Suprapubic skin (tissue), 4 donors: Measurements from ENCODE around the gene HS3ST3B1. TPM values are rescaled to one million over a fixed set of nuclear protein-coding genes. Genes with fewer than 3 reads are reported as not detected.

ENCODE experiments used
- DNase-seq, 2 donors: peaks; one replicate each; pipeline ENCODE4 v3.0.0-alpha.2; 2019; ENCODE audit warnings: low spot score in 2 of 2
- H3K27ac ChIP-seq: fragments of 200-600 bp; sonication (generic); one replicate; pipeline ENCODE4 v1.5.1; 2019
- H3K27me3 ChIP-seq: fragments of 200-600 bp; sonication (generic); one replicate; pipeline ENCODE4 v1.5.1; 2019
- H3K36me3 ChIP-seq: fragments of 200-600 bp; sonication (generic); one replicate; pipeline ENCODE4 v1.5.1; 2019
- H3K4me1 ChIP-seq: fragments of 200-600 bp; sonication (generic); one replicate; pipeline ENCODE4 v1.5.1; 2019
- H3K4me3 ChIP-seq: fragments of 200-600 bp; sonication (generic); one replicate; pipeline ENCODE4 v1.5.1; 2019; ENCODE audit warnings: mild to moderate bottlenecking
- H3K9me3 ChIP-seq: fragments of 200-600 bp; sonication (generic); one replicate; pipeline ENCODE4 v1.5.1; 2019
- EP300 ChIP-seq: sonication (generic); formaldehyde crosslinking; IDR thresholded peaks from one replicate; pipeline ENCODE4 v1.6.1; 2017; ENCODE audit warnings: antibody characterized with exemption
- POLR2A ChIP-seq, 2 donors: fragments of 450-650 bp; IDR thresholded peaks; one replicate each; pipeline ENCODE4 v1.6.1; 2017; ENCODE audit warnings: antibody characterized with exemption in 2 of 2, mild to moderate bottlenecking in 2 of 2, moderate library complexity in 2 of 2
- POLR2AphosphoS5 ChIP-seq, 3 donors: sonication (generic); formaldehyde crosslinking; IDR thresholded peaks; one replicate each; pipeline ENCODE4 v1.6.1; 2017; ENCODE audit warnings: antibody characterized with exemption in 3 of 3
- WGBS: methylation state at CpG from one replicate; pipeline ENCODE4 v1.1.5; 2018; 5-methylcytosine and 5-hydroxymethylcytosine counted together
- total RNA-seq, 4 donors: library from RNA; depleted of rRNA; stranded (reverse); fragments of >200 nt; gene quantifications; one replicate each; pipeline ENCODE4 v1.1.0, GENCODE V29; 2016
- TF ChIP-seq, protein P1 (sequence below), 2 donors: fragments of 200-600 bp in 1 of 2; fragments of 450-650 bp in 1 of 2; sonication (generic) in 1 of 2; IDR thresholded peaks; one replicate each; pipeline ENCODE4 v1.5.1; 2016 to 2019; ENCODE audit warnings: antibody characterized with exemption in 2 of 2, mild to moderate bottlenecking in 1 of 2, moderate library complexity in 1 of 2

The HS3ST3B1 gene
- total RNA-seq, 4 donors from 2014 or later, result 7.3 to 21.2 (median 14.7) TPM

DNA sequence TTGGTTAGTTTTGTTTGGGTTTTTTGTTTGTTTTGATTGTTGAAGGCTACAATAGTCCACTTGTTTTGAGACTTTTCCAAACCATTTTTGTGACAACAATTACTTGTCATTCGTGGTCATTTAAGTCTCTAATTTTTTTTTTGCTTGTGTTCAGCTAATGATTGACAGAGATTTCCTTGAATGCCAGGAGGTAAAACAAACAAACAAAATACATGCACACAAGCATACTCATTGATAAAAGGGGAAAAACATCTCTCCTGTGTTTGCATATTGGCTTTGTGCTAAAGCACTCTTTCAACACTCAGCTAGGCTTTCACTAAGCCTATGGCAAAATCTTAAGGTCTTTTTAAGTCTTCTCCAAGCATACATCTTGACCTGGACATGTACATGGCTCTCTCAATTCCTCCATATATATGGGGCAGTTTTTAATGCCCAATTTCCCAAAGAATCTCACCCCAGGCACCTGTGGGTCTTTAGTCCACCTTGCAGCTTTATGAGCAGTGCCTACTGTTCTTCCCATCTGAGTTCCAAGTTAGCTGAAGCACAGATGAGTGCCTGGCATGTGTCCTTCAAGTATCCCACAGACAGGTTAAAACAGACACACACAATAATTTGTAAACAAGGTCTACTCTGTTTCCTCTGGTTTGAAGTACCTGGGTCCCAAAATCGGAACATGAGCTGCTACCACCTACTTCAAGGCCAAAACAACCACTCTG, 24.2 kb upstream of the HS3ST3B1 start:
- no peak overlapping the region for H3K4me3 ChIP-seq
- WGBS, result 76% methylated on average over 2 of the region's 2 CpGs
- no peak overlapping the region for H3K27ac ChIP-seq
- no peaks in the 10 kb centered on the region for H3K4me1 ChIP-seq
- H3K27me3 ChIP-seq, result peaks cover 15% of the 10 kb centered on the region
- peaks cover 6% of the 10 kb centered on the region for H3K9me3 ChIP-seq
- TF ChIP-seq EP300, result no peak
- TF ChIP-seq, protein P1, sequence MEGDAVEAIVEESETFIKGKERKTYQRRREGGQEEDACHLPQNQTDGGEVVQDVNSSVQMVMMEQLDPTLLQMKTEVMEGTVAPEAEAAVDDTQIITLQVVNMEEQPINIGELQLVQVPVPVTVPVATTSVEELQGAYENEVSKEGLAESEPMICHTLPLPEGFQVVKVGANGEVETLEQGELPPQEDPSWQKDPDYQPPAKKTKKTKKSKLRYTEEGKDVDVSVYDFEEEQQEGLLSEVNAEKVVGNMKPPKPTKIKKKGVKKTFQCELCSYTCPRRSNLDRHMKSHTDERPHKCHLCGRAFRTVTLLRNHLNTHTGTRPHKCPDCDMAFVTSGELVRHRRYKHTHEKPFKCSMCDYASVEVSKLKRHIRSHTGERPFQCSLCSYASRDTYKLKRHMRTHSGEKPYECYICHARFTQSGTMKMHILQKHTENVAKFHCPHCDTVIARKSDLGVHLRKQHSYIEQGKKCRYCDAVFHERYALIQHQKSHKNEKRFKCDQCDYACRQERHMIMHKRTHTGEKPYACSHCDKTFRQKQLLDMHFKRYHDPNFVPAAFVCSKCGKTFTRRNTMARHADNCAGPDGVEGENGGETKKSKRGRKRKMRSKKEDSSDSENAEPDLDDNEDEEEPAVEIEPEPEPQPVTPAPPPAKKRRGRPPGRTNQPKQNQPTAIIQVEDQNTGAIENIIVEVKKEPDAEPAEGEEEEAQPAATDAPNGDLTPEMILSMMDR (IDR thresholded peaks at IDR 0.05), result no peak
- no peak for TF ChIP-seq POLR2A (IDR thresholded peaks at IDR 0.05)
- no peak for TF ChIP-seq POLR2AphosphoS5 (IDR thresholded peaks at IDR 0.05)
- H3K36me3 ChIP-seq, result no peaks in the 10 kb centered on the region
- no peak for DNase-seq

DNA sequence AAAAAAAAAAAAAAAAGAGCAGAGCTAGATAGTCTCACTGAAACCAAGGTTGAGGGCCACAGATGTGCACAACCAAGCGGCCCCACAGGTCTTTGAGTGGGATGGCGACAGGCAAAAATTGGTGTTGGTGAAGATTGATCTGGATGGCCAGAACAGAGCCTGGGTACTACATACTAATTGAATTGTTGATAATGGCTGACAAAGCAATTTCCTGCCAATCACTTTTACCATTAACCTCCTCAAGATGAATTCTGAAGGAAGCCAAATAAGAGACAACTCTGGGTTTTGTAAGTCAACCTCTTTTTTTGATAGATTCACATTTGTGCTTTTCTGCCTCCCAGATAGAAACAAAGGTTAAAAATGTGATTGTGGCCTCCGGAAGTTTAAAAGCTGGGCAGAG, 19.4 kb upstream of the HS3ST3B1 start:
- no peaks in the 10 kb centered on the region for H3K36me3 ChIP-seq
- H3K27me3 ChIP-seq, result peaks cover 23% of the 10 kb centered on the region
- TF ChIP-seq, protein P1 (IDR thresholded peaks at IDR 0.05), result no peak
- no peak for TF ChIP-seq POLR2A (IDR thresholded peaks at IDR 0.05)
- TF ChIP-seq EP300, result no peak
- no peak for TF ChIP-seq POLR2AphosphoS5 (IDR thresholded peaks at IDR 0.05)
- WGBS, result 93% methylated on average over 3 of the region's 3 CpGs
- H3K4me1 ChIP-seq, result no peaks in the 10 kb centered on the region
- no peak overlapping the region for H3K4me3 ChIP-seq
- DNase-seq, result no peak
- no peak overlapping the region for H3K27ac ChIP-seq
- no peaks in the 10 kb centered on the region for H3K9me3 ChIP-seq

DNA sequence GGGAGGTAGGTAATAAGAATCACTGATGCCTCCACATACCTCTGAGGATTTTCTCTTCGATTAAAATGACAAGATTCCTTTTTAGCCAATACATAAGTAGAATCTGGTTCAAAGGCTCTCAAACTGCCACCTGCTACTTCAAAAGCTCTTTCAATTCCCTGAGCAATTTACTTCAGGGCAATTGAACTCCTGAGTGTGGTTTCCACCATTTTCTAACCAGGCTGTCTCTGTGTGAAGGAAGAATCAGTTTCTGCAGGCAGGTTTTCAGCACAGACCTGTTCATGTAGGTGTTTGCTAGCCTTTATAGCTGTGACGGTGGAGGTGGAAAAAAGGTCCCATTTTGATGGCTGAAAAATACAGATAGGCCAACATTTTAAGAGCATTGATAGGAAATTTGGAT, 18.2 kb upstream of the HS3ST3B1 start:
- no peak overlapping the region for H3K27ac ChIP-seq
- H3K4me3 ChIP-seq, result no peak overlapping the region
- no peaks in the 10 kb centered on the region for H3K9me3 ChIP-seq
- no peaks in the 10 kb centered on the region for H3K4me1 ChIP-seq
- H3K36me3 ChIP-seq, result no peaks in the 10 kb centered on the region
- no peak for DNase-seq
- 69% methylated on average over 2 of the region's 2 CpGs for WGBS
- peaks cover 20% of the 10 kb centered on the region for H3K27me3 ChIP-seq
- no peak for TF ChIP-seq POLR2AphosphoS5 (IDR thresholded peaks at IDR 0.05)
- no peak for TF ChIP-seq EP300
- TF ChIP-seq, protein P1 (IDR thresholded peaks at IDR 0.05), result no peak
- TF ChIP-seq POLR2A (IDR thresholded peaks at IDR 0.05), result no peak

DNA sequence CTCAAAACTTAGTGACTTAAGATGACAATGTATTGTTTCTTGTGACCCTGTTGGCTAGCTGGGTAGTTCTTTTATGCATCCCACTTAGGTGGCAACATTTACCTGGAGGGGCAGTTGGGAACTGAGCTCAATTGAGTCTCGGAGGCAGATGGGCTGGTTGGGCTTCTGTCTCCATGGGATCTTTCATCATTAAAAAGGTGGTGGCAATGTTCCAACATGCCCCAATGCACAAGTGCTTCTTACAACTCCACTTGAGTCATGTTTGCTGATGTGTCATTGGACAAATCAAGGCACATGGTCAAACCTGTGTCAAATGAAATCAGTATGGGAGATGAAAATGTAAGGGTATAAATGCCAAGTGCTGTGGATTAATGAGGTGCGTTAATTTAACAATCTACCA, 11.7 kb upstream of the HS3ST3B1 start:
- no peaks in the 10 kb centered on the region for H3K36me3 ChIP-seq
- no peaks in the 10 kb centered on the region for H3K4me1 ChIP-seq
- peaks cover 37% of the 10 kb centered on the region for H3K27me3 ChIP-seq
- H3K9me3 ChIP-seq, result no peaks in the 10 kb centered on the region
- WGBS, result 62% methylated on average over 2 of the region's 2 CpGs
- no peak for TF ChIP-seq POLR2AphosphoS5 (IDR thresholded peaks at IDR 0.05)
- TF ChIP-seq EP300, result no peak
- TF ChIP-seq, protein P1 (IDR thresholded peaks at IDR 0.05), result no peak
- TF ChIP-seq POLR2A (IDR thresholded peaks at IDR 0.05), result no peak
- H3K4me3 ChIP-seq, result no peak overlapping the region
- no peak for DNase-seq
- no peak overlapping the region for H3K27ac ChIP-seq

DNA sequence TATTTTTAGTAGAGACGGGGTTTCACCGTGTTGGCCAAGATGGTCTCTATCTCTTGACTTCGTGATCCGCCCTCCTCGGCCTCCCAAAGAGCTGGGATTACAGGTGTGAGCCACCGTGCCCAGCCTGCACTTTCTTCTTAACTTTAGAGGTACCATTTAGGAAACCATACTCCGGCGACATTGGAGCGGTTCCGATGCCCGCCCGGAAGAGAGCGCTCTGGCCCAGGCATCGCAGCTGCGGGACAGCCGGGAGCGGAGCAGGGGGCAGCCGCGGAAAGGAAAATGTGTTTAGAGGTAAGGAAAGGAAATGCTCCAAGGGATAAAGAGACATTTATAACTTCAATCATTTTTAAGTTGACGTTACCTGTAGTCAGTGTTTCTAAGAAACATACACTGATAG, 6.0 kb upstream of the HS3ST3B1 start:
- Histone ChIP-seq H3K4me1 (peaks cover 31% of the 10 kb centered on the region), H3K36me3 (no peaks in the 10 kb centered on the region), H3K9me3 (no peaks in the 10 kb centered on the region), H3K4me3 (no peak overlapping the region), H3K27ac (no peak overlapping the region), H3K27me3 (peaks cover 91% of the 10 kb centered on the region)
- 60% methylated on average over 20 of the region's 20 CpGs for WGBS
- DNase-seq, result peak in 1 of 2 donors; percentile 35
- TF ChIP-seq POLR2AphosphoS5 (IDR thresholded peaks at IDR 0.05) (no peak), EP300 (no peak), POLR2A (IDR thresholded peaks at IDR 0.05) (no peak)
- TF ChIP-seq, protein P1 (IDR thresholded peaks at IDR 0.05), result no peak
